GM23338 (cell line): ENCODE results near the gene FCRL1.

Source experiments
- POLR2AphosphoS5 ChIP-seq: IDR thresholded peaks from 2 replicates; pipeline ENCODE4 v1.6.1; 2016; ENCODE audit warnings: antibody characterized with exemption, low read depth
- TF ChIP-seq, protein P1 (sequence below), 2 experiments: fragments of 200-600 bp in 1 of 2; sonication (generic) in 1 of 2; conservative IDR thresholded peaks; 2 replicates each; pipeline versions ENCODE4 v1.5.1 to v1.6.1; 2016 to 2017; ENCODE audit warnings: antibody characterized with exemption in 2 of 2, low read depth in 2 of 2, mild to moderate bottlenecking in 2 of 2, moderate library complexity in 1 of 2
- TF ChIP-seq, protein P2 (sequence below): IDR thresholded peaks from 2 replicates; pipeline ENCODE4 v1.6.1; 2016; ENCODE audit warnings: antibody characterized with exemption

DNA sequence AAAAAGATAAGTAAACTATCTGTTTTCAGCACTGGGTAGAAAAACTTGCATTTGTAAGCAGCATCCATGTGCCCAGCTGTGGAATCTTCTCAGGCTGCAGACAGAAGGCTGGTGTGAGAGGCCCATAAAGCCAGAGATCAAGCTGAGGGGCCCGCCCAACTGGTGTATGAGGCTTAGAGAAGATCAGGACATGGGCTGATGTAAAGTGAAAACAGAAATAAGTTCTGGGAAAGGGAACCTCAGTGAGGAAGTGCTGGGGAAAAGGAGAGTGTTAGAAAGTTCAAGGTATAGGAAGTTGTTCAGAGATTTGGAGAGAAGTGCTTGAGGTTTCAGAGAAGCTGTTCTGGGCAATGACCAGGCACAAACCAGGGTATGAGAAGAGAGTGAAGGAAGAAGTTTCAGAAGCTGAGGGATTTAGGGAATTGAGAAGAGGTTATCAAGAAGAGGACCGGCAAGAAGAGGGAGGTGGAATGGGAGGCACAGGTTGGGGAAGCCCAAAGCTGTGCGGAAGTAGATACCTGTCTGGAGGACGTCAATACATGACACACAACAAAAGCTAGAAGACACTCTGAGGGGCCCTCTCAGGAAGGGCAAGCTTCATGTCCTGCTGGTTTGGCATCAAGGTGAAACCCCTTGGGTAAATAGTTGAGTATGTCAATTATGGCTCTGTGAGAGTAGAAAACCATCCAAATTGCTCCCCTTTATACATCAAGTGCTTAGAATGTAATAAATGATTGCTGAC lies 24.3 kb upstream of the FCRL1 start:
- no peak for TF ChIP-seq POLR2AphosphoS5
- TF ChIP-seq, protein P1, sequence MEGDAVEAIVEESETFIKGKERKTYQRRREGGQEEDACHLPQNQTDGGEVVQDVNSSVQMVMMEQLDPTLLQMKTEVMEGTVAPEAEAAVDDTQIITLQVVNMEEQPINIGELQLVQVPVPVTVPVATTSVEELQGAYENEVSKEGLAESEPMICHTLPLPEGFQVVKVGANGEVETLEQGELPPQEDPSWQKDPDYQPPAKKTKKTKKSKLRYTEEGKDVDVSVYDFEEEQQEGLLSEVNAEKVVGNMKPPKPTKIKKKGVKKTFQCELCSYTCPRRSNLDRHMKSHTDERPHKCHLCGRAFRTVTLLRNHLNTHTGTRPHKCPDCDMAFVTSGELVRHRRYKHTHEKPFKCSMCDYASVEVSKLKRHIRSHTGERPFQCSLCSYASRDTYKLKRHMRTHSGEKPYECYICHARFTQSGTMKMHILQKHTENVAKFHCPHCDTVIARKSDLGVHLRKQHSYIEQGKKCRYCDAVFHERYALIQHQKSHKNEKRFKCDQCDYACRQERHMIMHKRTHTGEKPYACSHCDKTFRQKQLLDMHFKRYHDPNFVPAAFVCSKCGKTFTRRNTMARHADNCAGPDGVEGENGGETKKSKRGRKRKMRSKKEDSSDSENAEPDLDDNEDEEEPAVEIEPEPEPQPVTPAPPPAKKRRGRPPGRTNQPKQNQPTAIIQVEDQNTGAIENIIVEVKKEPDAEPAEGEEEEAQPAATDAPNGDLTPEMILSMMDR (conservative IDR thresholded peaks at IDR 0.05; ENCODE audit: low read depth in 2 of 2), result no peak
- TF ChIP-seq, protein P2, sequence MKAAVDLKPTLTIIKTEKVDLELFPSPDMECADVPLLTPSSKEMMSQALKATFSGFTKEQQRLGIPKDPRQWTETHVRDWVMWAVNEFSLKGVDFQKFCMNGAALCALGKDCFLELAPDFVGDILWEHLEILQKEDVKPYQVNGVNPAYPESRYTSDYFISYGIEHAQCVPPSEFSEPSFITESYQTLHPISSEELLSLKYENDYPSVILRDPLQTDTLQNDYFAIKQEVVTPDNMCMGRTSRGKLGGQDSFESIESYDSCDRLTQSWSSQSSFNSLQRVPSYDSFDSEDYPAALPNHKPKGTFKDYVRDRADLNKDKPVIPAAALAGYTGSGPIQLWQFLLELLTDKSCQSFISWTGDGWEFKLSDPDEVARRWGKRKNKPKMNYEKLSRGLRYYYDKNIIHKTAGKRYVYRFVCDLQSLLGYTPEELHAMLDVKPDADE, result no peak
